Measurements from ENCODE around the gene ATRNL1. TPM values are rescaled to one million over a fixed set of nuclear protein-coding genes. Genes with fewer than 3 reads are reported as not detected.
"Not testable (repeated sequence)": the region's sequence is repeated elsewhere in the genome, so short reads cannot be mapped to it uniquely, and the experiment has no call there.

The ATRNL1 gene
- total RNA-seq, 1 donor from 2014 or later: 15.5 TPM

DNA sequence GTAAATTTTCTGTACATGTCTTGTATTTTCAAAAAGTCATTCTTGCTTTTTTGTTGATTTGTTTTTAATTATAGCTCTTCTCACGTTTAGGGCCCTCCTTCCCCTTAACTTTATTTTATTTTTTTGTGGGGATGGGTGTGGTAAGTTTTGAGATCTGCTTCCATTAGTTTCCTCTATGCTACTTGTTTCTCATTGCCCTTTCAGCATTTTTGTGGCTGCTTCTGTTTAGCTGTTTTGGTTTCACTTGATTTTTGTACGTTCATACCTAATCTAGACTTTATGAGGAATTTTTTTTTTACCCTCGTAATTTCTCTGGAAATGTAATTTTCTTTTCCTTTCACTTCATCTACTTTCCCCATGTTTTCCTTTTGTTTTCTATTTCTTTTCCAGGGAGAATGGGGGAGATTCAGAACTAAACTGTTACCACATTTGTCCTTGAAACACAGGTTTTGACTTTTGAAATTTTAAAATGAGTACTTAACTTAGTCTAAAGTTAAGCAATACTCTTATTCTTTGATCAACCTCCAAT is 80.8 kb downstream of the ATRNL1 start:
- no peaks in the 10 kb centered on the region for H3K27me3 ChIP-seq
- no peaks in the 10 kb centered on the region for H3K4me1 ChIP-seq
- intact Hi-C loops (cut with DNase I): no loop called here
- TF ChIP-seq POLR2A (IDR thresholded peaks at IDR 0.05): no peak
- TF ChIP-seq, protein P1, sequence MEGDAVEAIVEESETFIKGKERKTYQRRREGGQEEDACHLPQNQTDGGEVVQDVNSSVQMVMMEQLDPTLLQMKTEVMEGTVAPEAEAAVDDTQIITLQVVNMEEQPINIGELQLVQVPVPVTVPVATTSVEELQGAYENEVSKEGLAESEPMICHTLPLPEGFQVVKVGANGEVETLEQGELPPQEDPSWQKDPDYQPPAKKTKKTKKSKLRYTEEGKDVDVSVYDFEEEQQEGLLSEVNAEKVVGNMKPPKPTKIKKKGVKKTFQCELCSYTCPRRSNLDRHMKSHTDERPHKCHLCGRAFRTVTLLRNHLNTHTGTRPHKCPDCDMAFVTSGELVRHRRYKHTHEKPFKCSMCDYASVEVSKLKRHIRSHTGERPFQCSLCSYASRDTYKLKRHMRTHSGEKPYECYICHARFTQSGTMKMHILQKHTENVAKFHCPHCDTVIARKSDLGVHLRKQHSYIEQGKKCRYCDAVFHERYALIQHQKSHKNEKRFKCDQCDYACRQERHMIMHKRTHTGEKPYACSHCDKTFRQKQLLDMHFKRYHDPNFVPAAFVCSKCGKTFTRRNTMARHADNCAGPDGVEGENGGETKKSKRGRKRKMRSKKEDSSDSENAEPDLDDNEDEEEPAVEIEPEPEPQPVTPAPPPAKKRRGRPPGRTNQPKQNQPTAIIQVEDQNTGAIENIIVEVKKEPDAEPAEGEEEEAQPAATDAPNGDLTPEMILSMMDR (IDR thresholded peaks at IDR 0.05): no peak
- no peak for TF ChIP-seq POLR2AphosphoS5 (IDR thresholded peaks at IDR 0.05; ENCODE audit: insufficient read depth in 1 of 2, low read depth in 1 of 2)
- DNase-seq (ENCODE audit: extremely low spot score in 2 of 2): no peak
- no peaks in the 10 kb centered on the region for H3K9me3 ChIP-seq
- H3K36me3 ChIP-seq: no peaks in the 10 kb centered on the region
- H3K27ac ChIP-seq: no peak overlapping the region
- H3K4me3 ChIP-seq: no peak overlapping the region

DNA sequence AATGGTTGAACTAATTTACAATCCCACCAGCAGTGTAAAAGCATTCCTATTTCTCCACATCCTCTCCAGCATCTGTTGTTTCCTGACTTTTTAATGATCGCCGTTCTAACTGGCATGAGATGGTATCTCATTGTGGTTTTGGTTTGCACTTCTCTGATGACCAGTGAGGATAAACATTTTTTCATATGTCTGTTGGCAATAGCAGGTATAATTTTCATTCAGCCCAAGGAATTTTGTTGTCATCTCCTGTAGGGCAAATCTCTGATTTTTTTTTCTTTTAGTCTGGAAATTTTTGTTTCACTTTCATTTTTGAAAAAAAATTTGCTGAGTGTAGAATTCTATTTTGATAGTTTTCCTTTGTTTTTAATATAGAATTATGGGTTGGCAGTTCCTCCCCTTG is 114.1 kb downstream of the ATRNL1 start:
- H3K9me3 ChIP-seq; H3K36me3 ChIP-seq; intact Hi-C loops (cut with DNase I); H3K4me1 ChIP-seq; H3K27ac ChIP-seq; H3K4me3 ChIP-seq; H3K27me3 ChIP-seq; DNase-seq (ENCODE audit: extremely low spot score in 2 of 2): not testable (repeated sequence)

DNA sequence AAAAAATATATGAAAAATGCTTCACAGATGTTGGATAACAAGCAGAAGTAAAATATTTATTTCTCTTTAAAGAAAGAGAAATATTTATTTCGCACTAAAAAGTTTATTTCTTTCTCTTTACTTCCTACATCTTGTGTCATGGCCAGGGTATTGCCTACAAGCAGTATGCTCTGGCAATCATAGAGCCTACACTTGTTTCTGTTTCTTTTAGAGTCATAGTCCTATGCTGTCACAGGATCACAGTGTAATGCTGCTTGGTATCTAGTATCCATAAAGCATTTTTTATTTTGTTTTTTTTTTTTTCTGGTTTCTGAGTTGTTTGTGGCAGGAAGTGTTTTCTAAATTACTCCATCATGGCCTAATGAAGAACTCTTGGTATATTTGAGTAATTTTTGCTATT is 116.0 kb downstream of the ATRNL1 start:
- H3K27me3 ChIP-seq: no peaks in the 10 kb centered on the region
- no peaks in the 10 kb centered on the region for H3K9me3 ChIP-seq
- no peak for DNase-seq (ENCODE audit: extremely low spot score in 2 of 2)
- no peaks in the 10 kb centered on the region for H3K36me3 ChIP-seq
- no peaks in the 10 kb centered on the region for H3K4me1 ChIP-seq
- no peak overlapping the region for H3K4me3 ChIP-seq
- intact Hi-C loops (cut with DNase I): no loop called here
- H3K27ac ChIP-seq: no peak overlapping the region
- no peak for TF ChIP-seq POLR2AphosphoS5 (IDR thresholded peaks at IDR 0.05; ENCODE audit: insufficient read depth in 1 of 2, low read depth in 1 of 2)

DNA sequence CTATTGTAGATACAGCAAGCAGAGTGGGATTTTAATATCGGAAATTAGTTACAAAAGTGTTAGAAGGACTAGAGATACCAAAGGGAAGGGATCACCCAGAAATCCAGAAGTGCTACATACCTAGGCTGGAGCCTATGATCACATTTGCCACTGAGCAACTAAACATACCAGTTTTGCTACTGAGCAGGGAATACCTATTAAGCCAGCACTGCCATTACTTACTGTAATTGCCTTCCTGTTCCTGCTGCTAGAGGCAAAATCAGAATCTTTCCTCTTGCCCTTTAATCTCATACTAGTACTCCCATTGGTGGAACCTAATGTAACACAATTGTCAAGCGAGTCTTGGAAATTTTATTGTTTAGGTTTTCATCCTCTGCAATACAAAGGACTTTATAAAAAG is 121.7 kb downstream of the ATRNL1 start:
- Histone ChIP-seq H3K4me1 (no peaks in the 10 kb centered on the region), H3K27ac (no peak overlapping the region), H3K4me3 (no peak overlapping the region), H3K9me3 (no peaks in the 10 kb centered on the region), H3K36me3 (no peaks in the 10 kb centered on the region), H3K27me3 (no peaks in the 10 kb centered on the region)
- no peak for DNase-seq (ENCODE audit: extremely low spot score in 2 of 2)
- TF ChIP-seq POLR2A (IDR thresholded peaks at IDR 0.05) (no peak), POLR2AphosphoS5 (IDR thresholded peaks at IDR 0.05; ENCODE audit: insufficient read depth in 1 of 2, low read depth in 1 of 2) (no peak)
- TF ChIP-seq, protein P1 (IDR thresholded peaks at IDR 0.05): no peak
- intact Hi-C loops (cut with DNase I): no loop called here

DNA sequence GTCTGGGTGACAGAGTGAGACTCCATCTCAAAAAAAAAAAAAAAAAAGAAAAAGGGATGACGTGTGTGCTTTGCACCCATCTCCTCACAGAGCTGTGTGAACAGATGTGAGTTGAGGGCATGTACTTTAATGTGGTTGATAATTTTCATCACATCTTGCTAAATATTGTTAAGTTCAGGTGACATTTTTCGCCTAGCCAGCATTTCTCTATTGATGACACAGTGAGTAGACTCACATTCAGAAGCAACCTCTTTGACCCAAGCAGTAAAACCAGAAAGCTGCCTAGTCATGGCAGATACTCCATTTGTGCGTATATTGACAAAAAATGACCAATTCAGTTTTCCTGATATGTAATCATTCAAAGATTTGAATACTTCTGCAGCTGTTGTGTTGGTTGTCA is 126.0 kb downstream of the ATRNL1 start:
- no peaks in the 10 kb centered on the region for H3K9me3 ChIP-seq
- DNase-seq (ENCODE audit: extremely low spot score in 2 of 2): no peak
- TF ChIP-seq POLR2AphosphoS5 (IDR thresholded peaks at IDR 0.05; ENCODE audit: insufficient read depth in 1 of 2, low read depth in 1 of 2) (no peak), POLR2A (IDR thresholded peaks at IDR 0.05) (no peak)
- TF ChIP-seq, protein P1 (IDR thresholded peaks at IDR 0.05): no peak
- no peaks in the 10 kb centered on the region for H3K27me3 ChIP-seq
- intact Hi-C loops (cut with DNase I): no loop called here
- no peak overlapping the region for H3K27ac ChIP-seq
- H3K4me1 ChIP-seq: no peaks in the 10 kb centered on the region
- no peaks in the 10 kb centered on the region for H3K36me3 ChIP-seq
- no peak overlapping the region for H3K4me3 ChIP-seq

DNA sequence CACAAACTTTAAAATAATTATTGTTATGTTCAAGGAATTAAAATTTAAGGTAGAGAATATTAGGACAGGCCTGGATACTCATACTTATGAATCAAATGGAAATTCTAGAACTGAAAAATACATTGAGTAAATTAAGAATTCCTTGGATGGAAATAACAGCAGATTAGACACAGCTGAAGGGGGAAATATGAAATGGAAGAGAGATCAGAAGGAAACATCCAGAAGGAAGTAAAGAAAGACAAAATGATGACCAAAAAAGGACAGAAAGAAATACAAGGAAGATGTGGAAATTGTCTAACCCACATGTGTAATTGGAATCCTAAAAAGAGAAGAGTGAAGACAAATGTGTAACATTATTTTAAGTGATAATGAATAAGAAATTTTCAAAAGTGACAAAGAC is 128.9 kb downstream of the ATRNL1 start:
- DNase-seq (ENCODE audit: extremely low spot score in 2 of 2): no peak
- no peak overlapping the region for H3K4me3 ChIP-seq
- H3K9me3 ChIP-seq: no peaks in the 10 kb centered on the region
- no peaks in the 10 kb centered on the region for H3K4me1 ChIP-seq
- H3K27ac ChIP-seq: no peak overlapping the region
- TF ChIP-seq POLR2A (IDR thresholded peaks at IDR 0.05): no peak
- TF ChIP-seq, protein P1 (IDR thresholded peaks at IDR 0.05): no peak
- no peak for TF ChIP-seq POLR2AphosphoS5 (IDR thresholded peaks at IDR 0.05; ENCODE audit: insufficient read depth in 1 of 2, low read depth in 1 of 2)
- intact Hi-C loops (cut with DNase I): no loop called here
- H3K27me3 ChIP-seq: no peaks in the 10 kb centered on the region
- no peaks in the 10 kb centered on the region for H3K36me3 ChIP-seq
